ENCODE results near the gene TBL1X. TPM values are rescaled to one million over a fixed set of nuclear protein-coding genes. Genes with fewer than 3 reads are reported as not detected.

Gene TBL1X
- total and polyA plus RNA-seq, 2 experiments from 2014 or later, result 8.7 to 26.9 TPM

- Histone ChIP-seq H3K36me3 (ENCODE audit: insufficient read depth) (no peaks in the 10 kb centered on the region), H3K27me3 (ENCODE audit: insufficient read depth) (no peaks in the 10 kb centered on the region), H3K79me2 (replicated peaks; ENCODE audit: insufficient read depth) (peaks cover 50% of the 10 kb centered on the region), H3K9me2 (ENCODE audit: insufficient read depth) (no peaks in the 10 kb centered on the region), H3K4me2 (no peak overlapping the region), H2AFZ (no peak overlapping the region), H3K4me3 (no peak overlapping the region), H3K4me1 (ENCODE audit: insufficient read depth) (no peaks in the 10 kb centered on the region), H3K27ac (ENCODE audit: low read depth) (no peak overlapping the region), H3F3A (replicated peaks; ENCODE audit: low read depth) (no peaks in the 10 kb centered on the region), H4K20me1 (replicated peaks; ENCODE audit: insufficient read depth) (no peaks in the 10 kb centered on the region; the same call in 1 of the 2 replicates)
- peaks cover 11% of the 10 kb centered on the region for H3K4me1 Mint-ChIP-seq
- no peak for DNase-seq (ENCODE audit: low spot score)
- no peaks in the 10 kb centered on the region for H3K27me3 Mint-ChIP-seq (ENCODE audit: insufficient read depth, low read depth, poor library complexity)
- H3K4me3 Mint-ChIP-seq, result no peak overlapping the region
- H3K9me3 Mint-ChIP-seq, result no peaks in the 10 kb centered on the region
- no peak for ATAC-seq
- H3K27ac Mint-ChIP-seq, result no peak overlapping the region
- H3K36me3 Mint-ChIP-seq (ENCODE audit: low read depth), result peaks cover 16% of the 10 kb centered on the region; the same call in 2 of the 3 replicates
- no peak for TF ChIP-seq CREB1 (CRISPR knock-in tag; IDR thresholded peaks at IDR 0.05; ENCODE audit: low read depth)
- no peak for TF ChIP-seq JUNB (IDR thresholded peaks at IDR 0.05; ENCODE audit: unreplicated experiment)
- no peak for TF ChIP-seq ZNF462 (CRISPR knock-in tag; IDR thresholded peaks at IDR 0.05)
- no peak for TF ChIP-seq ZNF114 (CRISPR knock-in tag; IDR thresholded peaks at IDR 0.05)
- no peak for TF ChIP-seq EZH2 (IDR thresholded peaks at IDR 0.05; ENCODE audit: low read depth, unreplicated experiment)
- no peak for TF ChIP-seq NANOG (IDR thresholded peaks at IDR 0.05; ENCODE audit: borderline replicate concordance)
- TF ChIP-seq ETS1 (IDR thresholded peaks at IDR 0.05), result no peak
- no peak for TF ChIP-seq ZNF331 (CRISPR knock-in tag; IDR thresholded peaks at IDR 0.05; ENCODE audit: low read depth)
- TF ChIP-seq CTCF (conservative IDR thresholded peaks at IDR 0.05; ENCODE audit: low read depth in 2 of 2), result no peak
- TF ChIP-seq STAT1 (IDR thresholded peaks at IDR 0.05; ENCODE audit: unreplicated experiment), result no peak
- TF ChIP-seq EZH2phosphoT487 (IDR thresholded peaks at IDR 0.05; ENCODE audit: unreplicated experiment), result no peak
- no peak for TF ChIP-seq POLR2AphosphoS5 (IDR thresholded peaks at IDR 0.05; ENCODE audit: low read depth)
- no peak for TF ChIP-seq REST (IDR thresholded peaks at IDR 0.05; ENCODE audit: unreplicated experiment)
Observed at GRCh38 chrX:9492901-9493300, 28.0 kb downstream of the TBL1X start.

Measured in GM23338 (cell line).